H9 (cell line): ENCODE results near the gene MACC1. TPM values are rescaled to one million over a fixed set of nuclear protein-coding genes. Genes with fewer than 3 reads are reported as not detected.

Source experiments
- DNase-seq: peaks from one replicate; pipeline ENCODE4 v3.0.0-alpha.2; 2017
- H2AFZ ChIP-seq: one replicate; pipeline ENCODE4 v1.6.1; 2013; ENCODE audit warnings: mild to moderate bottlenecking, low read length, control low read depth, moderate library complexity
- H2AK5ac ChIP-seq: 2 replicates; pipeline ENCODE4 v1.6.1; 2013; ENCODE audit warnings: low read length, control low read depth, mixed read lengths; ENCODE audit not compliant: insufficient read length
- H2BK120ac ChIP-seq: one replicate; pipeline ENCODE4 v1.6.1; 2013; ENCODE audit warnings: low read depth, mild to moderate bottlenecking, low read length, control low read depth, inconsistent platforms; ENCODE audit not compliant: poor library complexity, severe bottlenecking
- H2BK12ac ChIP-seq: 2 replicates; pipeline ENCODE4 v1.6.1; 2013; ENCODE audit warnings: low read length, control low read depth, mixed read lengths, low read depth; ENCODE audit not compliant: insufficient read length
- H2BK15ac ChIP-seq: 2 replicates; pipeline ENCODE4 v1.6.1; 2013; ENCODE audit warnings: low read depth, low read length, control low read depth
- H2BK20ac ChIP-seq: one replicate; pipeline ENCODE4 v1.6.1; 2013; ENCODE audit warnings: low read depth, mild to moderate bottlenecking, low read length, control low read depth, inconsistent platforms; ENCODE audit not compliant: poor library complexity, severe bottlenecking
- H2BK5ac ChIP-seq: 2 replicates; pipeline ENCODE4 v1.6.1; 2013; ENCODE audit warnings: low read length, control low read depth, mixed read lengths; ENCODE audit not compliant: insufficient read length
- H3K14ac ChIP-seq: 2 replicates; pipeline ENCODE4 v1.6.1; 2013; ENCODE audit warnings: low read length, control low read depth; ENCODE audit not compliant: insufficient read depth
- H3K18ac ChIP-seq: 2 replicates; pipeline ENCODE4 v1.6.1; 2013; ENCODE audit warnings: low read depth, mild to moderate bottlenecking, mixed read lengths, low read length, control low read depth; ENCODE audit not compliant: insufficient read length
- H3K23ac ChIP-seq: 2 replicates; pipeline ENCODE4 v1.6.1; 2013; ENCODE audit warnings: low read length, control low read depth, mixed read lengths, low read depth; ENCODE audit not compliant: insufficient read length
- H3K23me2 ChIP-seq: 2 replicates; pipeline ENCODE4 v1.6.1; 2013; ENCODE audit warnings: low read depth, mild to moderate bottlenecking, mixed read lengths, low read length, control low read depth; ENCODE audit not compliant: insufficient read length, poor library complexity, severe bottlenecking
- H3K27ac ChIP-seq: 2 replicates; pipeline ENCODE4 v1.5.1; 2013; ENCODE audit warnings: low read length, control low read depth, mixed read lengths, low read depth; ENCODE audit not compliant: insufficient read length
- H3K27me3 ChIP-seq: 2 replicates; pipeline ENCODE4 v1.6.1; 2013; ENCODE audit warnings: low read length, control low read depth, inconsistent platforms; ENCODE audit not compliant: insufficient read depth
- H3K4ac ChIP-seq: 2 replicates; pipeline ENCODE4 v1.6.1; 2013; ENCODE audit warnings: low read depth, mild to moderate bottlenecking, control low read depth, inconsistent platforms, low read length, moderate library complexity
- H3K4me1 ChIP-seq: 2 replicates; pipeline ENCODE4 v1.6.1; 2013; ENCODE audit warnings: low read length, control low read depth, inconsistent platforms; ENCODE audit not compliant: insufficient read depth
- H3K4me2 ChIP-seq: 2 replicates; pipeline ENCODE4 v1.6.1; 2013; ENCODE audit warnings: low read length, control low read depth, mixed read lengths; ENCODE audit not compliant: insufficient read length, insufficient read depth
- H3K56ac ChIP-seq: 2 replicates; pipeline ENCODE4 v1.6.1; 2013; ENCODE audit warnings: low read depth, mild to moderate bottlenecking, mixed read lengths, low read length, control low read depth; ENCODE audit not compliant: insufficient read length
- H3K79me1 ChIP-seq: 2 replicates; pipeline ENCODE4 v1.6.1; 2013; ENCODE audit warnings: low read depth, mild to moderate bottlenecking, moderate library complexity, low read length, control low read depth, inconsistent platforms; ENCODE audit not compliant: insufficient read depth, poor library complexity, severe bottlenecking
- H3K79me2 ChIP-seq: 2 replicates; pipeline ENCODE4 v1.6.1; 2013; ENCODE audit warnings: low read length, control low read depth, inconsistent platforms; ENCODE audit not compliant: insufficient read depth
- H3K9ac ChIP-seq: 2 replicates; pipeline ENCODE4 v1.6.1; 2013; ENCODE audit warnings: low read length, control low read depth, mixed read lengths; ENCODE audit not compliant: insufficient read length; ENCODE audit errors: extremely low read depth
- H3K9me3 ChIP-seq: one replicate; pipeline ENCODE4 v1.6.1; 2013; ENCODE audit warnings: low read depth, low read length, inconsistent platforms; ENCODE audit not compliant: control insufficient read depth
- H3T11ph ChIP-seq: one replicate; pipeline ENCODE4 v1.6.1; 2013; ENCODE audit warnings: mild to moderate bottlenecking, low read length, control low read depth, inconsistent platforms
- H4K20me1 ChIP-seq: one replicate; pipeline ENCODE4 v1.6.1; 2013; ENCODE audit not compliant: control insufficient read depth, insufficient read length, insufficient read depth
- H4K5ac ChIP-seq: 2 replicates; pipeline ENCODE4 v1.6.1; 2013; ENCODE audit warnings: low read depth, mild to moderate bottlenecking, mixed read lengths, low read length, control low read depth; ENCODE audit not compliant: insufficient read length
- H4K8ac ChIP-seq: replicated peaks from 2 replicates; pipeline ENCODE4 v1.6.1; 2013; ENCODE audit warnings: low read length, control low read depth, mixed read lengths, low read depth; ENCODE audit not compliant: insufficient read length
- H4K91ac ChIP-seq: 2 replicates; pipeline ENCODE4 v1.6.1; 2013; ENCODE audit warnings: low read depth, mild to moderate bottlenecking, moderate library complexity, mixed read lengths, low read length, control low read depth; ENCODE audit not compliant: insufficient read length
- H3K27ac Mint-ChIP-seq, 3 experiments: 2 replicates in 2 of 3; 3 replicates in 1 of 3; pipeline ENCODE4 v1.8.0; 2020 to 2021; ENCODE audit warnings: mixed read lengths in 3 of 3, mild to moderate bottlenecking in 1 of 3, moderate library complexity in 1 of 3
- H3K27me3 Mint-ChIP-seq: 2 replicates; pipeline ENCODE4 v1.8.0; 2021; ENCODE audit warnings: low read depth, mild to moderate bottlenecking, moderate library complexity, mixed read lengths
- H3K36me3 Mint-ChIP-seq, 3 experiments: 2 replicates in 2 of 3; 3 replicates in 1 of 3; pipeline ENCODE4 v1.8.0; 2020 to 2021; ENCODE audit warnings: low read depth in 3 of 3, mixed read lengths in 3 of 3; ENCODE audit not compliant: insufficient read depth in 1 of 3
- H3K4me1 Mint-ChIP-seq, 2 experiments: 2 replicates each; pipeline ENCODE4 v1.8.0; 2020; ENCODE audit warnings: mixed read lengths in 2 of 2
- H3K4me3 Mint-ChIP-seq, 2 experiments: 2 replicates in 1 of 2; 3 replicates in 1 of 2; pipeline ENCODE4 v1.8.0; 2020 to 2021; ENCODE audit warnings: mild to moderate bottlenecking in 2 of 2, mixed read lengths in 2 of 2, moderate library complexity in 1 of 2
- H3K9me3 Mint-ChIP-seq, 2 experiments: 2 replicates in 1 of 2; 3 replicates in 1 of 2; pipeline ENCODE4 v1.8.0; 2020; ENCODE audit warnings: mild to moderate bottlenecking in 2 of 2, mixed read lengths in 2 of 2, moderate library complexity in 1 of 2
- WGBS: extraction: QIAGEN DNeasy Blood & Tissue Kit; methylation state at CpG from one replicate; pipeline ENCODE4 v1.1.7; 2013; ENCODE audit warnings: missing lambda C conversion rate, low lambda C conversion rate, mixed read lengths; ENCODE audit not compliant: insufficient read length; ENCODE audit errors: extremely low coverage; 5-methylcytosine and 5-hydroxymethylcytosine counted together
- total RNA-seq: library from RNA; stranded (reverse); gene quantifications from 2 replicates; pipeline ENCODE4 v1.2.1, GENCODE V29; 2021
- TF ChIP-seq, protein P1 (sequence below): fragments of 200-600 bp; sonication (generic); conservative IDR thresholded peaks from 3 replicates; pipeline ENCODE4 v1.8.0; 2021; ENCODE audit warnings: antibody characterized with exemption, mild to moderate bottlenecking

Gene MACC1
- total RNA-seq, 1 experiment from 2014 or later = 11.0 TPM

DNA sequence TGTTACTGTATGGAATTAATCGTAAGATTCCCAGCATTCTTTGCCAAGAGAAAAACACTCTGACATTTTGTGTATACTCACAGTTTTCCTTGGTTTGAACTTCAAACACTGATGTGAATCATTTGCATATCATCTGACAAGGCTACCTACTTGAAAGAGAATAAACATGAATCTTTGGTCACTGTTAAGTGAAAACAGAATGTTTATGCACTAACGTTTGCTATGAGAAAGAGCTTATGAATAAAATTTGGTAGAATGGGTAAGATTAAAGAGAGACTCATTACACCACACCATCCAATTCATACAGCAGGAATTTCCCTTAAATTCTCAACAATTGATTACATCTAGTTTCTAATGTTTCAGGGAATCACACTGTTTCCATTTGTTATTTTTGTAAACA is 46.6 kb downstream of the MACC1 start:
- H3K79me2 ChIP-seq = no peaks in the 10 kb centered on the region
- no peak overlapping the region for H3K4me2 ChIP-seq
- DNase-seq = no peak
- no peak overlapping the region for H2BK15ac ChIP-seq
- no peaks in the 10 kb centered on the region for H3K27me3 ChIP-seq
- TF ChIP-seq, protein P1, sequence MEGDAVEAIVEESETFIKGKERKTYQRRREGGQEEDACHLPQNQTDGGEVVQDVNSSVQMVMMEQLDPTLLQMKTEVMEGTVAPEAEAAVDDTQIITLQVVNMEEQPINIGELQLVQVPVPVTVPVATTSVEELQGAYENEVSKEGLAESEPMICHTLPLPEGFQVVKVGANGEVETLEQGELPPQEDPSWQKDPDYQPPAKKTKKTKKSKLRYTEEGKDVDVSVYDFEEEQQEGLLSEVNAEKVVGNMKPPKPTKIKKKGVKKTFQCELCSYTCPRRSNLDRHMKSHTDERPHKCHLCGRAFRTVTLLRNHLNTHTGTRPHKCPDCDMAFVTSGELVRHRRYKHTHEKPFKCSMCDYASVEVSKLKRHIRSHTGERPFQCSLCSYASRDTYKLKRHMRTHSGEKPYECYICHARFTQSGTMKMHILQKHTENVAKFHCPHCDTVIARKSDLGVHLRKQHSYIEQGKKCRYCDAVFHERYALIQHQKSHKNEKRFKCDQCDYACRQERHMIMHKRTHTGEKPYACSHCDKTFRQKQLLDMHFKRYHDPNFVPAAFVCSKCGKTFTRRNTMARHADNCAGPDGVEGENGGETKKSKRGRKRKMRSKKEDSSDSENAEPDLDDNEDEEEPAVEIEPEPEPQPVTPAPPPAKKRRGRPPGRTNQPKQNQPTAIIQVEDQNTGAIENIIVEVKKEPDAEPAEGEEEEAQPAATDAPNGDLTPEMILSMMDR = no peak
- no peak overlapping the region for H3K4ac ChIP-seq
- H3K27ac Mint-ChIP-seq = no peak overlapping the region
- H3K4me1 Mint-ChIP-seq = peaks cover 4 to 10% of the 10 kb centered on the region in 2 experiments
- H3K14ac ChIP-seq = no peak overlapping the region
- no peak overlapping the region for H4K5ac ChIP-seq
- H4K8ac ChIP-seq = no peak overlapping the region
- H2AFZ ChIP-seq = no peak overlapping the region
- H2BK5ac ChIP-seq = no peak overlapping the region
- H3K9me3 Mint-ChIP-seq = no peaks in the 10 kb centered on the region
- no peak overlapping the region for H2BK20ac ChIP-seq
- no peak overlapping the region for H3K9ac ChIP-seq
- no peaks in the 10 kb centered on the region for H3K79me1 ChIP-seq
- H3K23ac ChIP-seq = no peak overlapping the region
- no peak overlapping the region for H2BK12ac ChIP-seq
- no peaks in the 10 kb centered on the region for H4K20me1 ChIP-seq
- H3T11ph ChIP-seq = no peak overlapping the region
- no peak overlapping the region for H4K91ac ChIP-seq
- no peak overlapping the region for H2BK120ac ChIP-seq
- no peaks in the 10 kb centered on the region; the same call in 1 of the 2 replicates for H3K4me1 ChIP-seq
- H2AK5ac ChIP-seq = no peak overlapping the region
- no peak overlapping the region for H3K18ac ChIP-seq
- H3K9me3 ChIP-seq = no peaks in the 10 kb centered on the region
- H3K23me2 ChIP-seq = no peaks in the 10 kb centered on the region
- H3K4me3 Mint-ChIP-seq = no peak overlapping the region
- H3K27ac ChIP-seq = no peak overlapping the region
- no peak overlapping the region for H3K56ac ChIP-seq
- no CpG with 5 or more reads among the region's 2 CpGs for WGBS
- no peaks in the 10 kb centered on the region for H3K36me3 Mint-ChIP-seq
- no peaks in the 10 kb centered on the region for H3K27me3 Mint-ChIP-seq
